ENCODE results near the gene CCDC12.
A peak's percentile ranks its signal among the peaks of the same experiment; 100 is the strongest.

CCDC12 gene

DNA sequence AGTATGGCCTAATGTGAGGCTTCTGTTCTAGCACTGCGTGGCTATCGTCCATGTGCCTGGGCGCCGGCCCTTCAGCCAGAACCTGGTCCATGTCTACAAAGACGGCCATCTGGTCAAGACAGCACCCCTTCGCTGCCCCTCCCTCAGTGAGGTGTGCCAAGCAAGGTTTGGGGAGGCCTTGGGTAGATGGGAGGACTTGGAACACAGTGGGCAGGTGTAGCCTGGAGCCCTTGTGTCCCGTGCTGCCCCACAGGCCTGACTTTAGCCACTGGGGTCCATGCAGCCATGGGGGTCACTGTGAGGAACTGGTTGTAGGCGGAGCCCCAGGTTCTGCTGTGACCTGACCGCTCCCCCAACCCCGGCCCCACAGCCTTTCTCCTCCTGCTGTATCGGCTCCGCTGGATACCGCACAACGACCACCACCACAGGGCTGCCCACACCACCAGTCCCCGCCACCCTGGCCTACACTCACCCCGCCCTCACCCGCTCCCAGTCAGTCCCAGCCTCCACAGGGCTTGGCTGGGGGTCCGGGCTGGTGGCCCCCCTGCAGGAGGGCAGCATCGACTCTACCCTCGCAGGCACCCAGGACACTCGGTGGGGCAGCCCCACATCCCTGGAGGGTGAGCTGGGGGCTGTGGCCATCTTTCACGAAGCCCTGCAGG is 19.5 kb upstream of the CCDC12 start:
- no peak for DNase-seq (ENCODE audit: low spot score)

- no peak for DNase-seq (ENCODE audit: low spot score)
Measured at GRCh38 chr3:46994801-46995731, 18.5 kb upstream of the CCDC12 start.

DNA sequence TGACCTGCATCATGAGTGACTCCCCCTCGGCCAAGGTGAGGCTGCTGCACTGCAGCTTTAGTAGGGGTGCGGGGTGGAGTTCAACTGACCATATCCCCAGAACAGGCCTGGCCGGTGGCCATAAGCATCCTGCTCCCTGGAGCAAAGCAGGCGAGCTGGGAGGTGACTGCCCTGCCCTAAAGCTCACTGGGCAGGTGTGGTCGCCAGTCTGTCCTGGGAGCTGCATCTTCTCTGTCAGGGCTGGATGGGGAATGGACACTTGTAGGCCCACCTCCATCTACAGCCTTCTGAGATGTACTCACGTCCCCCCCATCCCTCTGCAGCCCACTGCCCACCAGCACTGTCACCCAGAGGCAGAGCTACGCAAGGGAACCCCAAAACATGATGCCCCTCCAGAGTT is 17.4 kb upstream of the CCDC12 start:
- DNase-seq (ENCODE audit: low spot score), result no peak

- DNase-seq (ENCODE audit: low spot score), result no peak
Measured at GRCh38 chr3:46993292-46993691, 16.7 kb upstream of the CCDC12 start.

GRCh38 chr3:46992231-46992630 is 15.7 kb upstream of the CCDC12 start:
- DNase-seq (ENCODE audit: low spot score), result no peak

- DNase-seq (ENCODE audit: low spot score), result no peak
Measured at GRCh38 chr3:46991406-46992165, 15.0 kb upstream of the CCDC12 start.

- DNase-seq (ENCODE audit: low spot score), result no peak
Measured at GRCh38 chr3:46990573-46991374, 14.2 kb upstream of the CCDC12 start.

DNA sequence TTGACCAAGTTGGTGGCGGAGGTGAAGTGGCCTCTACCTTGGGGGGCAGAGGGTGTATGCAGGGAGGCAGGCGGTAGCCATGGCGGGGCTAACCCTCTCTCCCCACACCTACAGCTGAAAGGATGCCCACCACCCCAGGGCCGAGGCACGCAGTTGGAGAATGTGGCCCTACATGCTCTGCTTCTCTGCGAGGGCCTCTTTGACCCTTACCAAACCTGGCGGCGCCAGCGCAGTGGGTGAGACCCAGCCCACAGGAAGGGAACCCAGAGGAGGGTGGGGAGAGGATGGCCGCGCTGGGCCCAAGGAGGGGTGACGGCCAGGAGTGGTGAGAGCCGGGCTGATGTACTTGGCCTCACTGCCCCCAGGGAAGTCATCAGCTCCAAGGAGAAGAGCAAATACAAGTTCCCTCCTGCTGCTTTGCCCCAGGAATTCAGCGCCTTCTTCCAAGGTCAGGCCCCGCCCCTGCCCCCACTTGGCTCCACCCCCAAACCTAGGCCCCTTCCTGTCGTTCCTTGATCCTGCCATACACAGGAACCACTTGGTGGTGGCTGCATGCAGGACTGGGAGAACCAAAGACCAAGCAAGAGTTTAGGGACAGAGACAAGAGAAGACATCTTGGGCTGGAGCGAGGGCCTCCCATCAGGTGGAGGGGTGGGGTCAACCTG is 12.7 kb upstream of the CCDC12 start:
- DNase-seq (ENCODE audit: low spot score), result no peak

GRCh38 chr3:46988616-46989015 is 12.1 kb upstream of the CCDC12 start:
- DNase-seq (ENCODE audit: low spot score), result no peak

- no peak for DNase-seq (ENCODE audit: low spot score)
Measured at GRCh38 chr3:46987743-46988401, 11.3 kb upstream of the CCDC12 start.

DNA sequence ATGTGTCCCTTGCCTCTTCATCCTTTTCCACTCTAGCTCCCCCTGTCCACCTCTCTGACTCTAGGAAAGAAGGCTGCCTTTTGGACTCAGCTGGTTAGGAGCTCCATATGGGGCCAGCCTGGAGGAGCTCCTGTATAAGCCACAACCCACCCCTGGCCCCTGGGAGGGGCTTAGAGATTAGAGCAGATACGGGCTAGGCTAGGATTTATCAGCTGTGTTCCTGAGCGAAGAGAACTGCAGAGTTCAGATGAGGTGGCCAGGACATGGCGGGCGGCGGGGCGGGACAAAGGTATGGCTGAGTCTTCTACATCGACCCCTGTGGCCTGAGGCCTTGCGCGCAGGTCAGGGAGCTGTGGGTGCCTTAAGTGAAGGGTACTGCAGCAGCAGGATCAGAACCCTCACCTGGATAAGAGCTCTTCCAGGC is 10.8 kb upstream of the CCDC12 start:
- no peak for DNase-seq (ENCODE audit: low spot score)

- DNase-seq (ENCODE audit: low spot score), result no peak
Measured at GRCh38 chr3:46986782-46987310, 10.3 kb upstream of the CCDC12 start.

GRCh38 chr3:46986055-46986730 is 9.6 kb upstream of the CCDC12 start:
- no peak for DNase-seq (ENCODE audit: low spot score)

- no peak for DNase-seq (ENCODE audit: low spot score)
Measured at GRCh38 chr3:46985588-46985987, 9.0 kb upstream of the CCDC12 start.

- no peak for DNase-seq (ENCODE audit: low spot score)
Measured at GRCh38 chr3:46984591-46985459, 8.3 kb upstream of the CCDC12 start.

DNA sequence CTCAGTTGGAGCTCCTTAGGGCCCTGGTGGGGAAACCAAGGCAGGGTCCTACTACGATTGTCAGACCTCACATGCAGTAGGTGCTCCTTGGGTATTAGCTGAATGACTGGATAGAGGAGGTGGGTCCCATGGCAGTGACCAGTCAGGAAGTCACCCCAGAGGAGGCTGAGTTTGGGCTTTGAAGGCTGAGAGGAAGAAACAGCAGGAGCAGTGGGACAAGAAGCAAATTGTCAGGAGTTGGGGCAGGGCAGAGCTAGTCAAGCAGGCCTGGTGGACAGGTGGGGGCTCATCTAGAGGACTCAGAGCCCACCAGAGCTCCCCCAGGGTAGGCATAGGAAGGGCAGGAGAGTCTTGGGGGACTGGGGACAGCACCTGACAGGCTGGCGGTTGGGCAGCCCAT is 6.0 kb upstream of the CCDC12 start:
- DNase-seq (ENCODE audit: low spot score), result no peak

DNA sequence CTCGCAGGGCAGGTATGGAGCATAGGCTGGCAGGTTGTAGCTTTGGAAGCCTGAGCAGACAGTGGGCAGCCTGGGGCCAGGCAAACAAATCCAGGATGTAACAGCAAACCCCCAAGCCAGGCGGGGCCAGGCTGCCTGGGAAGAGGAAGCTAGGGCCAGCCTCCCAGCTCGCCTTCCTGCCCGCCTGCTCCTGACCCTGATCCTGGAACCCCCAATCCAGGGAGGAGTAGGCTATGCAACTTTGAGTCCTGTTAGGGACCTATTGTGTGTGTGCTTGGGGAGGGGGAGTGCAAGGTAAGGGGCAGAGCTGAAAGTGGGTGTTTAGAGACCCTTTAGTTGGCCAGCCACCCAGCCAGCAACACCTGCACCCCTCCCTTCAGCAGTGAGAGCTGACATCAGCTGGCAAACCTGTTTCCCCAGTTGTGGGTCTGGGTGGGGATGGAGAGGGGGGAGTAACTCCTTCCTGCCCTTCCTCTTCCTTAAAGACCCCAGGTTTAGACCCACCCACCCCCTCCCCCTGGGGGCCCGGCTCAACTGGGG is 5.5 kb upstream of the CCDC12 start:
- DNase-seq (ENCODE audit: low spot score), result peak; percentile 44

GRCh38 chr3:46979958-46980497 is 3.5 kb upstream of the CCDC12 start:
- no peak for DNase-seq (ENCODE audit: low spot score)

Data from kidney tubule cell (primary cell).